Hepatocyte (in vitro differentiated cells): ENCODE data around the gene OBSL1. TPM values are rescaled to one million over a fixed set of nuclear protein-coding genes. Genes with fewer than 3 reads are reported as not detected.

Source experiments
- DNase-seq: peaks from one replicate; pipeline ENCODE4 v3.0.0-alpha.2; 2016; ENCODE audit warnings: low spot score
- H2AFZ ChIP-seq: fragments of 200-600 bp; sonication (generic); 2 replicates; pipeline ENCODE4 v1.6.0; 2016; ENCODE audit warnings: antibody characterized with exemption, mild to moderate bottlenecking
- H3K27ac ChIP-seq: fragments of 200-600 bp; sonication (generic); 2 replicates; pipeline ENCODE4 v1.5.1; 2016; ENCODE audit warnings: mild to moderate bottlenecking
- H3K27me3 ChIP-seq: fragments of 200-600 bp; sonication (generic); 2 replicates; pipeline ENCODE4 v1.6.1; 2016
- H3K36me3 ChIP-seq: fragments of 200-600 bp; sonication (generic); replicated peaks from 2 replicates; pipeline ENCODE4 v1.5.1; 2016; ENCODE audit warnings: low read depth; ENCODE audit not compliant: insufficient read depth
- H3K4me1 ChIP-seq: fragments of 200-600 bp; sonication (generic); 2 replicates; pipeline ENCODE4 v1.5.1; 2016; ENCODE audit warnings: mild to moderate bottlenecking, moderate library complexity; ENCODE audit not compliant: insufficient read depth
- H3K4me2 ChIP-seq: fragments of 200-600 bp; sonication (generic); 2 replicates; pipeline ENCODE4 v1.6.0; 2016
- H3K4me3 ChIP-seq: fragments of 200-600 bp; sonication (generic); 2 replicates; pipeline ENCODE4 v1.5.1; 2016; ENCODE audit warnings: mild to moderate bottlenecking
- H3K79me2 ChIP-seq: fragments of 200-600 bp; sonication (generic); 2 replicates; pipeline ENCODE4 v1.6.0; 2017; ENCODE audit warnings: mild to moderate bottlenecking
- H3K9me2 ChIP-seq: fragments of 200-600 bp; sonication (generic); replicated peaks from 2 replicates; pipeline ENCODE4 v1.6.0; 2017; ENCODE audit warnings: mild to moderate bottlenecking; ENCODE audit not compliant: insufficient read depth
- H3K9me3 ChIP-seq: fragments of 200-600 bp; sonication (generic); 2 replicates; pipeline ENCODE4 v1.5.1; 2016; ENCODE audit warnings: low read depth, mild to moderate bottlenecking
- H4K20me1 ChIP-seq: fragments of 200-600 bp; sonication (generic); 2 replicates; pipeline ENCODE4 v1.6.0; 2016; ENCODE audit warnings: mild to moderate bottlenecking; ENCODE audit not compliant: insufficient read depth, poor library complexity, severe bottlenecking
- CTCF ChIP-seq: fragments of 200-600 bp; sonication (generic); IDR thresholded peaks from 2 replicates; pipeline ENCODE4 v1.5.1; 2016; ENCODE audit warnings: antibody characterized with exemption, mild to moderate bottlenecking; ENCODE audit not compliant: poor library complexity
- EZH2 ChIP-seq: fragments of 200-600 bp; sonication (generic); IDR thresholded peaks from 2 replicates; pipeline ENCODE4 v1.6.1; 2016; ENCODE audit warnings: antibody characterized with exemption, mild to moderate bottlenecking, borderline replicate concordance
- EZH2phosphoT487 ChIP-seq: fragments of 200-600 bp; sonication (generic); IDR thresholded peaks from one replicate; pipeline ENCODE4 v1.6.1; 2018; ENCODE audit warnings: antibody characterized with exemption, mild to moderate bottlenecking, low read depth, moderate library complexity; ENCODE audit not compliant: unreplicated experiment, severe bottlenecking
- WGBS: methylation state at CpG from one replicate; pipeline ENCODE4 v1.1.6; 2016; ENCODE audit warnings: low lambda C conversion rate; ENCODE audit errors: missing lambda C conversion rate; 5-methylcytosine and 5-hydroxymethylcytosine counted together
- microRNA-seq: library from miRNA; unstranded; fragments of <30 nt; microRNA quantifications from one replicate; pipeline ENCODE4, GENCODE V29; 2017
- polyA plus RNA-seq: library from polyadenylated mRNA; unstranded; fragments of >200 nt; fragmentation: Nextera tagmentation; extraction: Ambion mirVana; gene quantifications from 2 replicates; pipeline ENCODE4 v1.2.1, GENCODE V29; 2016
- small RNA-seq: library from RNA; depleted of rRNA; stranded (forward); fragments of <200 nt; gene quantifications from one replicate; pipeline ENCODE3, GENCODE V24; 2014
- total RNA-seq: library from RNA; depleted of rRNA; stranded (reverse); fragments of >200 nt; gene quantifications from 2 replicates; pipeline ENCODE4 v1.2.3, GENCODE V29; 2014

OBSL1 gene
- total and polyA plus RNA-seq, 2 experiments from 2014 or later = 61.0 to 84.6 TPM

GRCh38 chr2:219502618-219503017 lies 68.7 kb downstream of the OBSL1 start:
- Histone ChIP-seq H3K79me2 (peaks cover 12% of the 10 kb centered on the region), H3K27me3 (peaks cover under 1% of the 10 kb centered on the region), H3K27ac (no peak overlapping the region), H3K4me1 (peaks cover 15% of the 10 kb centered on the region), H2AFZ (no peak overlapping the region), H4K20me1 (no peaks in the 10 kb centered on the region), H3K4me2 (no peak overlapping the region), H3K36me3 (no peaks in the 10 kb centered on the region), H3K9me3 (no peaks in the 10 kb centered on the region), H3K9me2 (no peaks in the 10 kb centered on the region), H3K4me3 (no peak overlapping the region)
- TF ChIP-seq CTCF (no peak), EZH2phosphoT487 (no peak), EZH2 (no peak)
- DNase-seq = no peak

- WGBS = 86% methylated on average over 14 of the region's 14 CpGs
- H2AFZ ChIP-seq = no peak overlapping the region
- H3K9me3 ChIP-seq = no peaks in the 10 kb centered on the region
- no peak overlapping the region for H3K4me3 ChIP-seq
- DNase-seq = no peak
- H4K20me1 ChIP-seq = no peaks in the 10 kb centered on the region
- peaks cover 22% of the 10 kb centered on the region for H3K4me1 ChIP-seq
- peaks cover 8% of the 10 kb centered on the region for H3K27me3 ChIP-seq
- no peaks in the 10 kb centered on the region for H3K9me2 ChIP-seq
- no peak overlapping the region for H3K27ac ChIP-seq
- H3K79me2 ChIP-seq = peaks cover 12% of the 10 kb centered on the region
- no peak overlapping the region for H3K4me2 ChIP-seq
- no peaks in the 10 kb centered on the region for H3K36me3 ChIP-seq
- TF ChIP-seq CTCF = no peak
Observed at GRCh38 chr2:219501849-219502248, 69.5 kb downstream of the OBSL1 start.

Small RNA genes lying within 50 kb of the gene (microRNA-seq; reads per million reads assigned to microRNA genes)
- gene MIR3132 = 3.1 reads per million

Small RNA genes lying within 50 kb of the gene (small RNA-seq; reads per million reads assigned to genes)
- not detected for gene MIR3132
- not detected for gene RN7SKP213

Other genes with a start within 250 kb of the OBSL1 start
- gene RESP18, start 238.8 kb downstream of the OBSL1 start, total RNA-seq = not detected in 2 replicates
- gene RESP18, start 238.8 kb downstream of the OBSL1 start, polyA plus RNA-seq = not detected in 2 replicates
- gene DNPEP, start 183.6 kb downstream of the OBSL1 start, total RNA-seq = 53.5 and 72.0 TPM in 2 replicates
- 79.0 and 87.7 TPM in 2 replicates for gene DNPEP, start 183.6 kb downstream of the OBSL1 start, polyA plus RNA-seq
- 103 and 114 TPM in 2 replicates for gene DES, start 153.2 kb downstream of the OBSL1 start, total RNA-seq
- gene DES, start 153.2 kb downstream of the OBSL1 start, polyA plus RNA-seq = 58.5 and 60.9 TPM in 2 replicates
- 21.1 and 21.6 TPM in 2 replicates for gene SPEG, start 136.7 kb downstream of the OBSL1 start, total RNA-seq
- gene SPEG, start 136.7 kb downstream of the OBSL1 start, polyA plus RNA-seq = 35.8 and 40.0 TPM in 2 replicates
- 51.3 and 76.5 TPM in 2 replicates for gene GMPPA, start 72.6 kb downstream of the OBSL1 start, total RNA-seq
- gene GMPPA, start 72.6 kb downstream of the OBSL1 start, polyA plus RNA-seq = 67.8 and 75.6 TPM in 2 replicates
- not detected in 2 replicates for gene ASIC4, start 57.1 kb downstream of the OBSL1 start, total RNA-seq
- 0.07 TPM in 1 of 2 replicates, not detected in the other for gene ASIC4, start 57.1 kb downstream of the OBSL1 start, polyA plus RNA-seq
- gene CHPF, start 27.7 kb downstream of the OBSL1 start, total RNA-seq = 180 and 193 TPM in 2 replicates
- gene CHPF, start 27.7 kb downstream of the OBSL1 start, polyA plus RNA-seq = 315 and 361 TPM in 2 replicates
- gene TMEM198, start 27.5 kb downstream of the OBSL1 start, total RNA-seq = 7.3 and 8.0 TPM in 2 replicates
- gene TMEM198, start 27.5 kb downstream of the OBSL1 start, polyA plus RNA-seq = 10.4 and 12.2 TPM in 2 replicates
- 3.3 and 5.6 TPM in 2 replicates for gene INHA, start 771 bp upstream of the OBSL1 start, total RNA-seq
- gene INHA, start 771 bp upstream of the OBSL1 start, polyA plus RNA-seq = 8.1 and 9.2 TPM in 2 replicates
- 16.7 and 18.0 TPM in 2 replicates for gene STK11IP, start 26.3 kb upstream of the OBSL1 start, total RNA-seq
- 17.6 and 23.1 TPM in 2 replicates for gene STK11IP, start 26.3 kb upstream of the OBSL1 start, polyA plus RNA-seq
- 1.8 and 3.0 TPM in 2 replicates for gene SLC4A3, start 56.1 kb upstream of the OBSL1 start, total RNA-seq
- 8.1 and 14.1 TPM in 2 replicates for gene SLC4A3, start 56.1 kb upstream of the OBSL1 start, polyA plus RNA-seq